GM12891 (cell line): Measurements from ENCODE around the gene ADGRL3.
"Not testable (repeated sequence)": the region's sequence is repeated elsewhere in the genome, so short reads cannot be mapped to it uniquely, and the experiment has no call there.

Experiments
- DNase-seq: peaks from one replicate; pipeline ENCODE4 v3.0.0; 2011; ENCODE audit warnings: low spot score; ENCODE audit not compliant: insufficient read length
- FAIRE-seq: peaks from 2 replicates; lab custom pipeline; 2011; peaks lifted over from hg19 to GRCh38; lab: Jason Lieb, UNC
- PAX5 ChIP-seq: IDR thresholded peaks from 2 replicates; pipeline ENCODE4 v1.6.1; 2011; ENCODE audit warnings: low read length, moderate library complexity, mild to moderate bottlenecking; ENCODE audit not compliant: insufficient read depth, severe bottlenecking
- POLR2A ChIP-seq: IDR thresholded peaks from 2 replicates; pipeline ENCODE4 v1.6.1; 2011; ENCODE audit warnings: low read depth, low read length, control low read depth
- POLR2AphosphoS5 ChIP-seq: IDR thresholded peaks from 2 replicates; pipeline ENCODE4 v1.6.1; 2011; ENCODE audit warnings: low read depth, low read length, control low read depth
- POU2F2 ChIP-seq: IDR thresholded peaks from 2 replicates; pipeline ENCODE4 v1.6.1; 2011; ENCODE audit warnings: low read depth, mild to moderate bottlenecking, control low read depth, low read length, moderate library complexity
- SPI1 ChIP-seq: IDR thresholded peaks from 2 replicates; pipeline ENCODE4 v1.6.1; 2011; ENCODE audit warnings: low read depth, low read length, control low read depth
- TAF1 ChIP-seq: IDR thresholded peaks from 2 replicates; pipeline ENCODE4 v1.6.1; 2011; ENCODE audit warnings: low read depth, low read length, control low read depth

ADGRL3 gene

DNA sequence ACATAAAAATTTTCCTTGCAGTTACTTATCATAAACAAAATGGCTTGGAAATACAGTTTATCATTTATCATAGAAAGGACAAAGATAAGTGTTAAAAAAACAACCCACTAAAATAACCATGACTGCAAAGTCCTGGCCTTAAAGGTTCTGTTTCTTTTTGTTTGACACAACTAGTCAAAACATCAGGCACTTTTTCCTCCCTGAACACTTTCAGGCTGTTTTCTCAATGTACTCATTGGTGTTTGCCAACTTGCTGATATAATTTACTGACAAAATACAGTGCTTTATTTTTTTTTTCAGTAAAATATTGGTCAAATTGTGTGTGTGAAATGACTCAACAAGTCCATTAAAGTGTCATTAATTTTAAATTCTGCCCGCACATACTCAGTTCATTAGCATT, 156.6 kb downstream of the ADGRL3 start:
- no peak for FAIRE-seq
- no peak for DNase-seq
- TF ChIP-seq POLR2AphosphoS5 (no peak), POLR2A (no peak), SPI1 (no peak), TAF1 (no peak), POU2F2 (no peak), PAX5 (no peak)

DNA sequence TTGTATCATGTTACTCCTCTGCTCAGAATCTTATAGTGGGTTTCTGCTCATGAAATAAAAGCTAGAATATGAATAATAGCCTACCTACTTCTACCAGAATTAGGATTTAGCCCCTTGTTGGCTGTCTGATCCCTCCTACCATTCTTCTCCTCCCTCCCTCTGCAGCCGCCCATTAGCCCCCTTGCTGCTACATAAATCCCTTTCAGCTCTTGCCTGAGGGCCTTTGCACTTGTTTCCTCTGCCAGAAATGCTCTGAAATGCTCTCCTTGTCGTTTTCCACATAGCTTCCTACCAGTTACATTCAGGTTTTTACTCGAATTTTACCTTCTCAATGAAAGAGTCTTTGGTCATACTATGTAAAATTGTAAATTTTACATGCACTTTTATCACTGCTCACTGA, 159.2 kb downstream of the ADGRL3 start:
- TF ChIP-seq POLR2A (no peak), PAX5 (no peak), POU2F2 (no peak)
- DNase-seq (no peak), FAIRE-seq (no peak)

DNA sequence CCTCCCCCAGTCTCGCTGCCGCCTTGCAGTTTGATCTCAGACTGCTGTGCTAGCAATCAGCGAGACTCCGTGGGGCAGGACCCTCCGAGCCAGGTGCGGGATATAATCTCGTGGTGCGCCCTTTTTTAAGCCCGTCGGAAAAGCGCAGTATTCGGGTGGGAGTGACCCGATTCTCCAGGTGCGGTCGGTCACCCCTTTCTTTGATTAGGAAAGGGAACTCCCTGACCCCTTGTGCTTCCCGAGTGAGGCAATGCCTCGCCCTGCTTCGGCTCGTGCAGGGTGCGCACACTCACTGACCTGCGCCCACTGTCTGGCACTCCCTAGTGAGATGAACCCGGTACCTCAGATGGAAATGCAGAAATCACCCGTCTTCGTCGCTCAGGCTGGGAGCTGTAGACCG, 172.7 kb downstream of the ADGRL3 start:
- FAIRE-seq, DNase-seq: not testable (repeated sequence)

DNA sequence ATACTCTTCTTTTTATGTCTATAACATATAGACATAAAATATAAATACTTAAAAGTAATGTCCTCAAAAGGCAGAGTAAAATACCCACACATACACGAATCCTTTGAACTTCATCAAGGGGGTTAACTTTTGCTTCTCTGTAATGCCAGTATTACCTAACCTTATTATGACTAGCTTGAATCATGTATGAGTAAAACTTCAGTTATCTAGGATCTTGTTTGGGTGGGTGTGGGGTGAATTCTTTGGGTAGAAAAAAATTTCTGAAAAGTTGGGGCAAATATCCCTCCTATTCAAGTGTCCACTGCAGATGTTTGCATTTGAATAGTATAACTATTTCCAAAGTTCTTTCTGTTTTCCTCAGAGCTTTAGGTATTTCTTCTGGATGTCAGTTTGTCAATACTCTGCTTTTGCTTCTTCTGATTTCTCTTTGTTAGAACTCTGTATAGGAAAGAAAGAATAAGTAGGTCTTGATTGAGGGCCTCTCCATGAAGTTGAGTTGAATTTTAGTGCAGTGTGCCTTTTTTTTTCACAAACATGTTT, 173.8 kb downstream of the ADGRL3 start:
- no peak for DNase-seq
- TF ChIP-seq POLR2AphosphoS5, result no peak
- TF ChIP-seq TAF1, result no peak
- no peak for TF ChIP-seq POLR2A
- no peak for FAIRE-seq

DNA sequence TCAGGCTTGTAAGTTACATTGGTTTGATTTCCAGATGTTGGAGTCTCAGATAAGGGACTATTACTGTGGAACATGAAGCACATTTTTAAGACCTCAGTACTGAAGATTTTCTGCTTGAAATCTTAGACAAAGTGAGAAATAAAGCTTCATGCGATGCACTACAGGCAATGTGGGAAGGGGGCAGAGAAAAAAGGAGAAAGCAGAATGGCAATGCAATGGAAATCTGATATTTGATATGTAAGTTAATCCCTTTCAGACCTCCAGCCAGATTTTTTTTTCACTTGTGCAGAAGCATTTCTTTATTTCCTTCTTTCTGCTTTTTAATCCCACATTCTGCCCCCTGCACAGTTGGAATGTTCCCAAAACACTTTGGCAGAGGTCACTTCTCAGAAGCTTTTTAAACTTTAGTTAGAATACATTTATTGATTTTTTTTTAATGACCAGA, 174.3 kb downstream of the ADGRL3 start:
- DNase-seq, result no peak
- no peak for FAIRE-seq
- no peak for TF ChIP-seq TAF1
- TF ChIP-seq POLR2AphosphoS5, result no peak
- TF ChIP-seq SPI1, result no peak
- no peak for TF ChIP-seq POLR2A
- no peak for TF ChIP-seq PAX5

DNA sequence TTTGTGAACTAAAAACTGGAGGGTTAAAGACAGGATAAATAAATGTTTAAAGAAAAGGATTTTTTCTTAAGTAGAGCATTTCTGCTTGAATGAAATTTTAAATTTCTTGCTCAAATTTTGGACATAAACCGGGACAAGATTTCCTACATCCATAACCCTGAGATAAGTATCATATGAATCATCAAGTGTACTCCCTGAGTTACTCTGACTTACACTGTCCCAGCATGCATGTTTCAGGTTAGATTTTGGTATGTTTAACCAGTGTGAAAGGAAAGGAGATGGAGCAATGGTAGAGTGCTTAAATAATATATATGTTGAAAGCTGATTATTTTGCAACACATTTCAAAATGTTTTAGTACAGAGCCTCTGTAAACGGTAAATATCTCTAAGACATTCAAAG, 175.2 kb downstream of the ADGRL3 start:
- DNase-seq, result no peak
- no peak for FAIRE-seq
- TF ChIP-seq PAX5 (no peak), SPI1 (no peak), POLR2A (no peak), TAF1 (no peak), POU2F2 (no peak), POLR2AphosphoS5 (no peak)

DNA sequence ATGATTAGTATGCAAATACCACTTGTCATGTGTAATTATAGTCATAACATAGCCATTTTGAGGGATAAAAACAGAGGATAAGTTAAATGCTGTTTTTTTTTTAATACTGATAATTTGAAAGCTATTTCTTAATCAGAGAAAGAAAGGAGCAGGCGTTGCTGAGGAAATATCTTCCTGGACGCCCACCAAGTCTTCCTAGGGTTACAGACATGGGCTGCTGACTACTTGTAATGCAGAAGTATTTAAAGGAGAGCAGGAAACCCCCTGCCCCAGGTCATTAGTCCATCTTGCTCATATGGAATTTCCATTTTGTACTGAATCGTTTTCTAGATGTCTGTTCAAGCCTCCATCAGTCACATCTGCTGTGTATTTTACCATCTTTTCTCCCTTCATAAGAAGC, 176.2 kb downstream of the ADGRL3 start:
- no peak for DNase-seq
- TF ChIP-seq TAF1 (no peak), POLR2A (no peak), POU2F2 (no peak), POLR2AphosphoS5 (no peak), SPI1 (no peak), PAX5 (no peak)
- FAIRE-seq, result no peak

DNA sequence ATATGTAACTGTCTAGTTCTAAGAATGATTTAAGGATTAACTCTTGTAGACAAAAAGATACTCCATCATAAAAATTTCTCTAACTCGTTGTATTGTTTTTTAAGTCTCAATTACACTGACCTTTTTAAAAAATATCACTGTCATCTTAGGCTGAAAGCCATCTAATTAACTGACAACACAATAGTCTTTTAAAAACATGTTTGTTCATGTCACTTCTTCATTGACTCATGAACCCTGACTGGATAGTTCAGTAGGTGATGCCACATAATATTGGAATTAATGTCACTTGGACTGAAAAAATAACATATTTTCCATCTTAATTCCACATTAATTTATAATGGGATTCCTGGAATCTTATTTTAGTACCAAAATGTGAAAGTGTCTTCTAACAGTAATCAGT, 179.3 kb downstream of the ADGRL3 start:
- FAIRE-seq (no peak), DNase-seq (no peak)
- no peak for TF ChIP-seq SPI1
- no peak for TF ChIP-seq POLR2A
- no peak for TF ChIP-seq PAX5
- TF ChIP-seq POLR2AphosphoS5, result no peak

DNA sequence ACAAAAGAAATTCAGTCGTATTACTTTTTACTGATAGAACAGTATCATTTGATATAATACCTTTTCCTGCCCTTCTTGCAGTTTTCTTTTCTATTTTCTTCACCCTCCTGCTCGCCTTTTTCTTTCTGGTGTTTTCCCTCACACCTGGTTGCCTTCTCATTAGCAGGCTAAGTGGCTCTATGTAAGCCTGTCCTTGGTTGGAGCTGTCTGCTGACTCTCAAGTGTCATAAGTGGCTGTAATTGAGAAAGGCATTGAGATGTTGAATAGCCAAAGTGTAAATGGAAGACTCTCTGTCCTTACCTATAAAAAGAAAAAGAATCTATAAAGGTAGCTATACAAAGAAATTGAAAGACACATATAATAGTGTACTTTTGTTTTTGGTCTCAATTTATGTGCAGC, 180.7 kb downstream of the ADGRL3 start:
- FAIRE-seq (no peak), DNase-seq (no peak)
- TF ChIP-seq POLR2A (no peak), SPI1 (no peak), PAX5 (no peak)

DNA sequence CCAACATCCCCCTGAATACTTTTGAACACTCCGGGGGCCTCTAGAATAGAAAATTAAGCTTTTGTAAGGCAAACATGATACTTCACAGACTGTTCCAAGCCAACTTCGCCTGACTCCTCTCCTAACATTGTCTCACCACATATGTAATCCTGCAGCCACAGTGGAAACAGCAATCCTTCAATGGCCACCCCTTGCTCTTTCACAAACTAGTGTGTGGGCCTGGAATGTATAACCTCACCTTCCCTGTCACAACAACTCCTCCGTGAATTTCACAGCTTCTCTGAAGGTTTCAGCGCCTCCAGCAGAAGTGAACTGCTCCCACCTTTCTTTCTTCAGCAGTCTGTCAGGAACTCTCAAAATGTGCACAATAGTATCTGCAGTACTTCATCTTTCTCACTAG, 185.1 kb downstream of the ADGRL3 start:
- TF ChIP-seq POLR2AphosphoS5, result no peak
- no peak for TF ChIP-seq SPI1
- FAIRE-seq, result no peak
- DNase-seq, result no peak

DNA sequence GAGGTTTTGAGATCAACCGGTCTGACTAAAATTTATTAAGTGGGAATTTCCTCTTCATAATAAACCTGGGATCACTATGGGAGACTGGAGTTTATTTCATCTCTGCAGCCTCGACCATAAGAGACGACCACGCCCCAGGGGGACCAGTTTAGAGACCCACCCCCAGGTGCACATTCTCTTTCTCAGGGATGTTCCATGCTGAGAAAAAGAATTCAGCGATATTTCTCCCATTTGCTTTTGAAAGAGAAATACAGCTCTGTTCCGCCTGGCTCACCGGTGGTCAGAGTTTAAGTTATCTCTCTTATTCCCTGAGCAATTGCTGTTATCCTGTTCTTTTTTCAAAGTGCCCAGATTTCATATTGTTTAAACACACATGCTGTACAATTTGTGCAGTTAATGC, 187.2 kb downstream of the ADGRL3 start:
- not testable (repeated sequence) for FAIRE-seq, DNase-seq

DNA sequence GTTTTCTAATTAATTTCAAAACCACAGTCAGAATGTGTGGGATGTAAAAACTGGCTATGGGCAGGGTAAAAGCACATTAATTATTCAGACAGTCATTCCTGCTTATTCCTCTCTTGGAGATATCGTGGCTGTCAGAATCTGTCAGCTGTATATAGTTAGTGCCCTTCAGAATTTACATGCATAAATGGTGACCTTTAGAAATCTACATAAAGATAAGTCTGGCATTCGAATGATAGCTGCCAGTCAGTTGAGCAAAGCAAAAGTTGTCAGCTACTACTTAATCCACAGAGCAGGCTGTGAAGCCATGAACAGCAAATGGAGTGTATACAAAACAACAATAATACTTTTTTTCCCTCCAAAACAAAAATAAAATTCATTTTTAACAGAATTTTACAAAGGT, 189.5 kb downstream of the ADGRL3 start:
- DNase-seq (no peak), FAIRE-seq (no peak)
- TF ChIP-seq POLR2A (no peak), TAF1 (no peak)
